IPS DF 6.9 (cell line): ENCODE measurements around the gene GALNTL6.

Experiments
- DNase-seq: peaks from one replicate; pipeline ENCODE4 v3.0.0-alpha.2; 2013; ENCODE audit warnings: low read depth, low spot score
- H3K27ac ChIP-seq: one replicate; pipeline ENCODE4 v1.5.1; 2013; ENCODE audit warnings: low read length, control low read depth
- H3K27me3 ChIP-seq: 2 replicates; pipeline ENCODE4 v1.6.1; 2013; ENCODE audit warnings: mild to moderate bottlenecking, low read length; ENCODE audit not compliant: control insufficient read depth, insufficient read depth
- H3K36me3 ChIP-seq: 2 replicates; pipeline ENCODE4 v1.6.1; 2013; ENCODE audit warnings: low read length; ENCODE audit not compliant: control insufficient read depth, insufficient read depth
- H3K4me1 ChIP-seq: 2 replicates; pipeline ENCODE4 v1.6.1; 2013; ENCODE audit warnings: low read length; ENCODE audit not compliant: control insufficient read depth, insufficient read depth
- H3K4me3 ChIP-seq: 2 replicates; pipeline ENCODE4 v1.5.1; 2013; ENCODE audit warnings: mild to moderate bottlenecking, low read length
- H3K9me3 ChIP-seq: 2 replicates; pipeline ENCODE4 v1.6.1; 2013; ENCODE audit warnings: low read length, inconsistent platforms; ENCODE audit not compliant: control insufficient read depth, insufficient read depth
- WGBS: extraction: QIAGEN DNeasy Blood & Tissue Kit; methylation state at CpG from one replicate; pipeline ENCODE4 v1.1.7; 2013; ENCODE audit warnings: mixed read lengths, missing lambda C conversion rate; ENCODE audit not compliant: insufficient read length, insufficient coverage; 5-methylcytosine and 5-hydroxymethylcytosine counted together

GALNTL6 gene

GRCh38 chr4:172662113-172662512, 848.9 kb downstream of the GALNTL6 start:
- Histone ChIP-seq H3K27ac (no peak overlapping the region), H3K4me1 (no peaks in the 10 kb centered on the region), H3K36me3 (no peaks in the 10 kb centered on the region), H3K9me3 (no peaks in the 10 kb centered on the region), H3K27me3 (no peaks in the 10 kb centered on the region), H3K4me3 (no peak overlapping the region)
- DNase-seq = no peak
- WGBS = no CpG with 5 or more reads among the region's 3 CpGs

GRCh38 chr4:172666711-172667368, 853.6 kb downstream of the GALNTL6 start:
- Histone ChIP-seq H3K36me3 (no peaks in the 10 kb centered on the region), H3K4me1 (no peaks in the 10 kb centered on the region; the same call in 1 of the 2 replicates), H3K9me3 (no peaks in the 10 kb centered on the region), H3K4me3 (no peak overlapping the region), H3K27me3 (no peaks in the 10 kb centered on the region), H3K27ac (no peak overlapping the region)
- peak; percentile 27 for DNase-seq
- no CpG with 5 or more reads among the region's 6 CpGs for WGBS

GRCh38 chr4:172674811-172675210, 861.6 kb downstream of the GALNTL6 start:
- no peak for DNase-seq
- Histone ChIP-seq H3K27me3 (no peaks in the 10 kb centered on the region), H3K4me3 (no peak overlapping the region), H3K36me3 (no peaks in the 10 kb centered on the region), H3K9me3 (no peaks in the 10 kb centered on the region), H3K27ac (no peak overlapping the region), H3K4me1 (no peaks in the 10 kb centered on the region)

- no CpG with 5 or more reads among the region's 1 CpG for WGBS
- H3K4me1 ChIP-seq = no peaks in the 10 kb centered on the region
- no peaks in the 10 kb centered on the region for H3K9me3 ChIP-seq
- no peaks in the 10 kb centered on the region for H3K36me3 ChIP-seq
- no peak overlapping the region for H3K4me3 ChIP-seq
- H3K27ac ChIP-seq = no peak overlapping the region
- DNase-seq = no peak
- H3K27me3 ChIP-seq = no peaks in the 10 kb centered on the region
Observed at GRCh38 chr4:172675232-172675631, 862.0 kb downstream of the GALNTL6 start.

GRCh38 chr4:172680691-172681090, 867.5 kb downstream of the GALNTL6 start:
- Histone ChIP-seq H3K4me3 (no peak overlapping the region), H3K9me3 (no peaks in the 10 kb centered on the region), H3K27me3 (no peaks in the 10 kb centered on the region), H3K4me1 (no peaks in the 10 kb centered on the region), H3K36me3 (no peaks in the 10 kb centered on the region), H3K27ac (no peak overlapping the region)
- no peak for DNase-seq

- Histone ChIP-seq H3K9me3 (no peaks in the 10 kb centered on the region), H3K27me3 (no peaks in the 10 kb centered on the region), H3K27ac (no peak overlapping the region), H3K4me3 (no peak overlapping the region), H3K36me3 (no peaks in the 10 kb centered on the region), H3K4me1 (no peaks in the 10 kb centered on the region)
- no CpG with 5 or more reads among the region's 3 CpGs for WGBS
- DNase-seq = no peak
Observed at GRCh38 chr4:172683021-172683420, 869.8 kb downstream of the GALNTL6 start.

- no peaks in the 10 kb centered on the region for H3K4me1 ChIP-seq
- no peaks in the 10 kb centered on the region for H3K27me3 ChIP-seq
- no CpG with 5 or more reads among the region's 2 CpGs for WGBS
- no peak overlapping the region for H3K27ac ChIP-seq
- H3K36me3 ChIP-seq = no peaks in the 10 kb centered on the region
- no peaks in the 10 kb centered on the region for H3K9me3 ChIP-seq
- no peak overlapping the region for H3K4me3 ChIP-seq
- no peak for DNase-seq
Observed at GRCh38 chr4:172686021-172686420, 872.8 kb downstream of the GALNTL6 start.

GRCh38 chr4:172688534-172688933, 875.3 kb downstream of the GALNTL6 start:
- no peaks in the 10 kb centered on the region for H3K4me1 ChIP-seq
- H3K9me3 ChIP-seq = no peaks in the 10 kb centered on the region
- H3K27me3 ChIP-seq = no peaks in the 10 kb centered on the region
- WGBS = no CpG with 5 or more reads among the region's 1 CpG
- DNase-seq = no peak
- H3K4me3 ChIP-seq = no peak overlapping the region
- H3K36me3 ChIP-seq = no peaks in the 10 kb centered on the region
- H3K27ac ChIP-seq = no peak overlapping the region

- Histone ChIP-seq H3K9me3 (no peaks in the 10 kb centered on the region), H3K27me3 (no peaks in the 10 kb centered on the region), H3K4me3 (no peak overlapping the region), H3K27ac (no peak overlapping the region), H3K36me3 (no peaks in the 10 kb centered on the region), H3K4me1 (no peaks in the 10 kb centered on the region)
- no peak for DNase-seq
Observed at GRCh38 chr4:172691552-172691951, 878.3 kb downstream of the GALNTL6 start.

GRCh38 chr4:172692701-172693100, 879.5 kb downstream of the GALNTL6 start:
- Histone ChIP-seq H3K4me1 (no peaks in the 10 kb centered on the region), H3K27me3 (no peaks in the 10 kb centered on the region), H3K27ac (no peak overlapping the region), H3K9me3 (no peaks in the 10 kb centered on the region), H3K4me3 (no peak overlapping the region), H3K36me3 (no peaks in the 10 kb centered on the region)
- WGBS = no CpG with 5 or more reads among the region's 2 CpGs
- DNase-seq = no peak

- no peaks in the 10 kb centered on the region for H3K27me3 ChIP-seq
- no peak overlapping the region for H3K27ac ChIP-seq
- no peaks in the 10 kb centered on the region for H3K9me3 ChIP-seq
- DNase-seq = no peak
- H3K36me3 ChIP-seq = no peaks in the 10 kb centered on the region
- no CpG with 5 or more reads among the region's 4 CpGs for WGBS
- H3K4me1 ChIP-seq = no peaks in the 10 kb centered on the region
- H3K4me3 ChIP-seq = no peak overlapping the region
Observed at GRCh38 chr4:172698256-172698655, 885.1 kb downstream of the GALNTL6 start.
